ENCODE results near the gene GPR31.

DNA sequence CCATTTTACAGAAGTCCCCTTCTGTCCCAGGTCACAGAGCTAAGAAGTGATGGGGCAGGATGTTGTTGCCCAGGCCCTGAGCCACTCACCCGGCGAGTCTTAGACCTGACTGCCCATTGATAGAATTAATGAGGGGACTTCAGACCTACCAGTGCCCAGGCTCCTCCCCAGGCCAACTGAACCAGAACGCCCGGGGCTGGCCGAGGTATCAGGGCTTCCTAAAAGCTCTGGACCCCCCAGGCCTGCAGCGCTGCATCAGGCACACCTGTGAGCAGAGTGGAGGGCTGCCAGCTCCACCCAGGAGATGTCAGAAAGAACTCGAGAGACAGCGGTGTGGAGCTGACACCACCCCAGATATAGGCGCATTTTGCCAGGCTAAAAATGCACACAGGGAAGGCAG, 3.5 kb downstream of the GPR31 start:
- TF ChIP-seq EZH2 (IDR thresholded peaks at IDR 0.05; ENCODE audit: insufficient read depth, low read length): no peak
- TF ChIP-seq, protein P1, sequence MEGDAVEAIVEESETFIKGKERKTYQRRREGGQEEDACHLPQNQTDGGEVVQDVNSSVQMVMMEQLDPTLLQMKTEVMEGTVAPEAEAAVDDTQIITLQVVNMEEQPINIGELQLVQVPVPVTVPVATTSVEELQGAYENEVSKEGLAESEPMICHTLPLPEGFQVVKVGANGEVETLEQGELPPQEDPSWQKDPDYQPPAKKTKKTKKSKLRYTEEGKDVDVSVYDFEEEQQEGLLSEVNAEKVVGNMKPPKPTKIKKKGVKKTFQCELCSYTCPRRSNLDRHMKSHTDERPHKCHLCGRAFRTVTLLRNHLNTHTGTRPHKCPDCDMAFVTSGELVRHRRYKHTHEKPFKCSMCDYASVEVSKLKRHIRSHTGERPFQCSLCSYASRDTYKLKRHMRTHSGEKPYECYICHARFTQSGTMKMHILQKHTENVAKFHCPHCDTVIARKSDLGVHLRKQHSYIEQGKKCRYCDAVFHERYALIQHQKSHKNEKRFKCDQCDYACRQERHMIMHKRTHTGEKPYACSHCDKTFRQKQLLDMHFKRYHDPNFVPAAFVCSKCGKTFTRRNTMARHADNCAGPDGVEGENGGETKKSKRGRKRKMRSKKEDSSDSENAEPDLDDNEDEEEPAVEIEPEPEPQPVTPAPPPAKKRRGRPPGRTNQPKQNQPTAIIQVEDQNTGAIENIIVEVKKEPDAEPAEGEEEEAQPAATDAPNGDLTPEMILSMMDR (IDR thresholded peaks at IDR 0.05; ENCODE audit: insufficient read depth, low read depth, low read length): no peak

Data from astrocyte (in vitro differentiated cells and primary cell).